GM12878 (cell line): ENCODE measurements around the gene SULT1C4. TPM values are rescaled to one million over a fixed set of nuclear protein-coding genes. Genes with fewer than 3 reads are reported as not detected.

ENCODE experiments used
- ATAC-seq: fragments of 200-7000 bp; cut with Tn5 transposase; 3 replicates; pipeline ENCODE4 v1.9.1; 2020; ENCODE audit warnings: mild to moderate bottlenecking, moderate library complexity
- BruUV-seq: library from RNA; stranded (reverse); fragments of 400-500 nt; replicated peaks from 2 replicates; lab custom pipeline; 2021; lab: Mats Ljungman, UMichigan
- CTCF ChIA-PET: fragments of 300-600 bp; sonication (Branson Sonifier 250); formaldehyde crosslinking; extraction: SDS; loops from one replicate; lab custom pipeline; 2021; ENCODE audit warnings: inconsistent platforms; lab: Yijun Ruan, JAX
- POLR2A ChIA-PET: fragments of 350-600 bp; formaldehyde crosslinking; extraction: SDS; loops from one replicate; lab custom pipeline; 2021; ENCODE audit warnings: inconsistent platforms; lab: Charles Lee
- RAD21 ChIA-PET: fragments of 300-600 bp; sonication (Branson Sonifier 250); formaldehyde crosslinking; loops from one replicate; lab custom pipeline; 2023; ENCODE audit warnings: antibody characterized with exemption; ENCODE audit not compliant: unreplicated experiment; lab: Charles Lee
- SMC1A ChIA-PET: fragments of 300-600 bp; sonication (Branson Sonifier 250); formaldehyde crosslinking; loops from one replicate; lab custom pipeline; 2023; ENCODE audit not compliant: unreplicated experiment, uncharacterized antibody; lab: Charles Lee
- DNase-seq: peaks from one replicate; pipeline ENCODE4 v3.0.0-alpha.2; 2011; ENCODE audit warnings: low read depth, low spot score
- FAIRE-seq: peaks from 3 replicates; lab custom pipeline; 2011; peaks lifted over from hg19 to GRCh38; lab: Jason Lieb, UNC
- H2AFZ ChIP-seq: 2 replicates; pipeline ENCODE4 v1.6.0; 2011; ENCODE audit warnings: low read depth, low read length, control low read depth; ENCODE audit not compliant: control insufficient read depth
- H3K27ac ChIP-seq: 2 replicates; pipeline ENCODE4 v1.5.1; 2011; ENCODE audit warnings: control low read depth; ENCODE audit not compliant: control insufficient read depth, insufficient read depth
- H3K27me3 ChIP-seq, 2 experiments: replicated peaks in 1 of 2; 2 replicates each; pipeline versions ENCODE4 v1.6.0 to v1.6.1; 2011; ENCODE audit warnings: low read length in 1 of 2; ENCODE audit not compliant: control insufficient read depth in 2 of 2, insufficient read depth in 2 of 2
- H3K36me3 ChIP-seq, 2 experiments: 2 replicates each; pipeline ENCODE4 v1.5.1; 2011; ENCODE audit warnings: low read length in 1 of 2; ENCODE audit not compliant: control insufficient read depth in 2 of 2, insufficient read depth in 2 of 2
- H3K4me1 ChIP-seq: 2 replicates; pipeline ENCODE4 v1.6.1; 2011; ENCODE audit warnings: mild to moderate bottlenecking, low read length, moderate library complexity, mixed read lengths; ENCODE audit not compliant: control insufficient read depth, insufficient read depth
- H3K4me2 ChIP-seq: 2 replicates; pipeline ENCODE4 v1.6.0; 2011; ENCODE audit warnings: control low read depth; ENCODE audit not compliant: control insufficient read depth, insufficient read depth
- H3K4me3 ChIP-seq: fragments of 200-600 bp; sonication (generic); 2 replicates; pipeline ENCODE4 v1.5.1; 2016
- H3K79me2 ChIP-seq: 2 replicates; pipeline ENCODE4 v1.6.0; 2011; ENCODE audit warnings: low read length; ENCODE audit not compliant: control insufficient read depth, insufficient read depth
- H3K9ac ChIP-seq: 2 replicates; pipeline ENCODE4 v1.8.0; 2011; ENCODE audit warnings: low read length, control low read depth, mixed read lengths; ENCODE audit not compliant: control insufficient read depth, insufficient read depth
- H3K9me3 ChIP-seq: replicated peaks from 3 replicates; pipeline ENCODE4 v1.5.1; 2011; ENCODE audit warnings: mild to moderate bottlenecking, low read length; ENCODE audit not compliant: control insufficient read depth, insufficient read depth
- H4K20me1 ChIP-seq: 2 replicates; pipeline ENCODE4 v1.6.0; 2011; ENCODE audit not compliant: control insufficient read depth, insufficient read depth
- CEBPB ChIP-seq, 2 experiments: fragments of 150-350 bp in 1 of 2; IDR thresholded peaks; 2 replicates each; pipeline ENCODE4 v1.6.1; 2012 to 2014; ENCODE audit warnings: low read depth in 2 of 2, low read length in 2 of 2, borderline replicate concordance in 1 of 2, inconsistent platforms in 1 of 2
- E2F4 ChIP-seq: IDR thresholded peaks from 2 replicates; pipeline ENCODE4 v1.6.1; 2012; ENCODE audit warnings: low read depth, low read length, improper control_type of control experiment
- KDM1A ChIP-seq: fragments of 200-600 bp; sonication (generic); IDR thresholded peaks from 2 replicates; pipeline ENCODE4 v1.6.1; 2016; ENCODE audit warnings: borderline replicate concordance
- NR2C1 ChIP-seq: fragments of 450-650 bp; IDR thresholded peaks from 2 replicates; pipeline ENCODE4 v1.6.1; 2017; ENCODE audit warnings: antibody characterized with exemption, mild to moderate bottlenecking, moderate library complexity
- RCOR1 ChIP-seq: conservative IDR thresholded peaks from 2 replicates; pipeline ENCODE4 v1.6.1; 2012; ENCODE audit warnings: low read depth, low read length, improper control_type of control experiment
- RFX5 ChIP-seq: IDR thresholded peaks from 2 replicates; pipeline ENCODE4 v1.6.1; 2011; ENCODE audit warnings: low read depth, low read length, improper control_type of control experiment
- SMAD1 ChIP-seq: fragments of 450-650 bp; IDR thresholded peaks from 2 replicates; pipeline ENCODE4 v1.6.1; 2018; ENCODE audit warnings: mild to moderate bottlenecking, low read depth; ENCODE audit not compliant: partially characterized antibody
- USF2 ChIP-seq: IDR thresholded peaks from 2 replicates; pipeline ENCODE4 v1.6.1; 2011; ENCODE audit warnings: low read depth, low read length, improper control_type of control experiment, borderline replicate concordance
- WGBS: methylation state at CpG from one replicate; pipeline ENCODE4 v1.1.6; 2016; ENCODE audit warnings: low lambda C conversion rate; ENCODE audit not compliant: insufficient replicate concordance, insufficient coverage; ENCODE audit errors: missing lambda C conversion rate; 5-methylcytosine and 5-hydroxymethylcytosine counted together
- in situ Hi-C: fragments of 300-500 bp; cut with MboI; formaldehyde crosslinking; loops from 9 replicates; pipeline ENCODE4 v1.14.3; 2018; ENCODE audit warnings: mixed read lengths
- intact Hi-C: fragments of 100-400 bp; cut with micrococcal nuclease; formaldehyde crosslinking; loops from one replicate; pipeline ENCODE4 v1.14.2; 2022; ENCODE audit not compliant: unreplicated experiment
- polyA plus RNA-seq, 11 experiments: library from polyadenylated mRNA; depleted of rRNA in 4 of 11; unstranded in 6 of 11; stranded (reverse) in 5 of 11; fragments of >200 nt; fragmentation: Nextera tagmentation in 4 of 11; fragmentation: Illumina TruSeq in 1 of 11; extraction: Ambion mirVana in 4 of 11; extraction: Trizol in 1 of 11; gene quantifications; 1 replicate in 1 of 11; 2 replicates in 10 of 11; pipeline versions ENCODE4 v1.2.1 to v1.2.3, GENCODE V29; 2011 to 2016; ENCODE audit warnings: inconsistent platforms in 2 of 11, missing spikeins in 2 of 11, low read depth in 1 of 11
- total RNA-seq, 4 experiments: library from RNA; depleted of rRNA in 3 of 4; stranded (reverse); fragments of >200 nt in 3 of 4; fragmentation: Illumina TruSeq in 1 of 4; extraction: Trizol in 1 of 4; gene quantifications; 2 replicates each; pipeline versions ENCODE4 v1.2.1 to v1.2.3, GENCODE V29; 2013 to 2021
- TF ChIP-seq, protein P1 (sequence below): fragments of 150-350 bp; IDR thresholded peaks from 2 replicates; pipeline ENCODE4 v1.6.1; 2014; ENCODE audit warnings: mild to moderate bottlenecking, low read depth, low read length

Gene SULT1C4
- total and polyA plus RNA-seq, 10 of the 15 experiments (the other 5 are each of a cell fraction or from before 2014, with no cell fraction given), result 0.04 TPM; not detected in 9

DNA sequence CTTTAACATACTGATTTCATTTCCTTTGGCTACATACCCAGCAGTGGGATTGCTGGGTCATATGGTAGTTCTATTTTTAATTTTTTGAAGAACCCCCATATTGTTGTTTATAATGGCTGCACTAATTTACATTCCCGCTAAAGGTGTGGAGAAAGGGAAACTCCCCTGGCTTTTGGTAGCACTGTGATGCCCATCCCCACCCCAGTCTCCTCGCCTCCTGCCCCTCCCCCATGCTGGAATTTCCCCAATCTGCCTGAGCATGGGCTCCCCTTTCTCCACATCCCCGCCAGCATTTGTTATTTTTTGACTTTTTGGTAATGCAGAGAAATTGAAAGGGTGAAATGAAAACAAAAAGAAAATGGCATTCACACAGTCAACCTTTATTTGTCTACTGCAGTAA, 30.0 kb upstream of the SULT1C4 start:
- in situ Hi-C loops, result no loop called here

More for the DNA sequence above, 30.0 kb upstream of the SULT1C4 start:
- WGBS, result 24% methylated on average over 3 of the region's 3 CpGs
- H3K4me3 ChIP-seq, result no peak overlapping the region
- no peaks in the 10 kb centered on the region for H3K9me3 ChIP-seq
- SMC1A ChIA-PET, result no interaction called here
- CTCF ChIA-PET, result no interaction called here
- H3K36me3 ChIP-seq, result no peaks in the 10 kb centered on the region
- RAD21 ChIA-PET, result no interaction called here
- FAIRE-seq, result no peak
- intact Hi-C loops, result no loop called here
- POLR2A ChIA-PET, result no interaction called here
- TF ChIP-seq CEBPB (IDR thresholded peaks at IDR 0.05; ENCODE audit: borderline replicate concordance in 1 of 2, low read depth in 2 of 2, low read length in 2 of 2) (no peak), KDM1A (no peak), RCOR1 (no peak), RFX5 (no peak), USF2 (no peak), E2F4 (no peak), SMAD1 (no peak), NR2C1 (no peak)
- TF ChIP-seq, protein P1, sequence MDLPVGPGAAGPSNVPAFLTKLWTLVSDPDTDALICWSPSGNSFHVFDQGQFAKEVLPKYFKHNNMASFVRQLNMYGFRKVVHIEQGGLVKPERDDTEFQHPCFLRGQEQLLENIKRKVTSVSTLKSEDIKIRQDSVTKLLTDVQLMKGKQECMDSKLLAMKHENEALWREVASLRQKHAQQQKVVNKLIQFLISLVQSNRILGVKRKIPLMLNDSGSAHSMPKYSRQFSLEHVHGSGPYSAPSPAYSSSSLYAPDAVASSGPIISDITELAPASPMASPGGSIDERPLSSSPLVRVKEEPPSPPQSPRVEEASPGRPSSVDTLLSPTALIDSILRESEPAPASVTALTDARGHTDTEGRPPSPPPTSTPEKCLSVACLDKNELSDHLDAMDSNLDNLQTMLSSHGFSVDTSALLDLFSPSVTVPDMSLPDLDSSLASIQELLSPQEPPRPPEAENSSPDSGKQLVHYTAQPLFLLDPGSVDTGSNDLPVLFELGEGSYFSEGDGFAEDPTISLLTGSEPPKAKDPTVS, result no peak
- BruUV-seq, result no TSS peak
- H3K79me2 ChIP-seq, result no peaks in the 10 kb centered on the region
- H3K4me2 ChIP-seq, result no peak overlapping the region
- no peaks in the 10 kb centered on the region for H3K4me1 ChIP-seq
- no peak for ATAC-seq
- no peaks in the 10 kb centered on the region for H4K20me1 ChIP-seq
- no peak overlapping the region for H2AFZ ChIP-seq
- H3K9ac ChIP-seq, result no peak overlapping the region
- H3K27ac ChIP-seq, result no peak overlapping the region
- H3K27me3 ChIP-seq, result peaks cover 0 to 7% of the 10 kb centered on the region in 2 experiments; a peak in 1 of 4 replicates
- DNase-seq, result no peak
